Fibroblast of pulmonary artery (primary cell): ENCODE results near the gene YOD1.

Experiments used
- DNase-seq: peaks from one replicate; pipeline ENCODE4 v3.0.0-alpha.2; 2010; ENCODE audit warnings: low read depth
- H3K4me3 ChIP-seq: replicated peaks from 2 replicates; pipeline ENCODE4 v1.5.1; 2011; ENCODE audit warnings: low read depth, mild to moderate bottlenecking, control low read depth, low read length, moderate library complexity
- TF ChIP-seq, protein P1 (sequence below): IDR thresholded peaks from 2 replicates; pipeline ENCODE4 v1.5.1; 2011; ENCODE audit warnings: mild to moderate bottlenecking, control low read depth, low read length, inconsistent platforms; ENCODE audit errors: missing control alignments

The YOD1 gene

DNA sequence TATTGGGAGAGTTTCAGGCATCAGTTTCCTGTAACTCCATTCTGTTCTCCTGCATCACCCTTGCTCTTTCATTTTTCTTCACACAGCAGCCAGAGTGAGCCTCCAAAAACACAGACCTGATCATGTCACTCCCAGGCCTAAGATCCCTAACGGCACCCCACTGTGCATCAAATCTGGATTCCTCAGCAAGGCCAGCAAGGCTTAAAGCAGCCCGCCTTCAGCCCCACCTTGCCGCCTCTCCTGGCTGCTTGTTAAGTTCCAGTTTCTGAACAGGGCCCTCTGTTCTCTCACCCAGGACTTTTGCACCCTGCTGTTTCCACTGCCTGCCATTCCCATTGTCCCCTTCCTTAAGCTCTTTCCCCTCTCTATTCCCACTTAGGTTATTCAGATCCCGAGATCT, 47.8 kb downstream of the YOD1 start:
- H3K4me3 ChIP-seq, result no peak overlapping the region
- TF ChIP-seq, protein P1, sequence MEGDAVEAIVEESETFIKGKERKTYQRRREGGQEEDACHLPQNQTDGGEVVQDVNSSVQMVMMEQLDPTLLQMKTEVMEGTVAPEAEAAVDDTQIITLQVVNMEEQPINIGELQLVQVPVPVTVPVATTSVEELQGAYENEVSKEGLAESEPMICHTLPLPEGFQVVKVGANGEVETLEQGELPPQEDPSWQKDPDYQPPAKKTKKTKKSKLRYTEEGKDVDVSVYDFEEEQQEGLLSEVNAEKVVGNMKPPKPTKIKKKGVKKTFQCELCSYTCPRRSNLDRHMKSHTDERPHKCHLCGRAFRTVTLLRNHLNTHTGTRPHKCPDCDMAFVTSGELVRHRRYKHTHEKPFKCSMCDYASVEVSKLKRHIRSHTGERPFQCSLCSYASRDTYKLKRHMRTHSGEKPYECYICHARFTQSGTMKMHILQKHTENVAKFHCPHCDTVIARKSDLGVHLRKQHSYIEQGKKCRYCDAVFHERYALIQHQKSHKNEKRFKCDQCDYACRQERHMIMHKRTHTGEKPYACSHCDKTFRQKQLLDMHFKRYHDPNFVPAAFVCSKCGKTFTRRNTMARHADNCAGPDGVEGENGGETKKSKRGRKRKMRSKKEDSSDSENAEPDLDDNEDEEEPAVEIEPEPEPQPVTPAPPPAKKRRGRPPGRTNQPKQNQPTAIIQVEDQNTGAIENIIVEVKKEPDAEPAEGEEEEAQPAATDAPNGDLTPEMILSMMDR, result no peak
- DNase-seq, result no peak

DNA sequence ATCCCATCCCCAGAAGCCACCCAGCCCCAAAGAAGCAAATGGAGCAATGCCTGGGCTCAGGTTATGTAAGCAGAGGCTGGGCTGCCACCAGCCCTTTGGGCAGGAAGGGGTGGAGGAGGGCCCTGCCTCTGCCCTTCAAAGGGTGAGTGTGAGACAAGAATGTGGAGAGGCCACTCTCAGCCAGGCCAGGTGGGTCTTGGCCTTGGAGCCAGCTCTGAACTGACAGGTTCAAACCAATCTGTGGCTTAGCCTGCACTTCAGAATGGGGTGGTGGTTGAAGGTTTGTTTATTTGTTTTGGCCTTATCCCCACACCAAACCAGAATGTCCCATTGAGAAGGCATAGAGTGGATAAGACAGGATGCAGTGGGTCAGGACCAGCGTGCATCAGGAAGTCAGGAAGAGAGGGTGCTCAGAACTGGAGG, 48.3 kb downstream of the YOD1 start:
- H3K4me3 ChIP-seq, result no peak overlapping the region
- no peak for DNase-seq

DNA sequence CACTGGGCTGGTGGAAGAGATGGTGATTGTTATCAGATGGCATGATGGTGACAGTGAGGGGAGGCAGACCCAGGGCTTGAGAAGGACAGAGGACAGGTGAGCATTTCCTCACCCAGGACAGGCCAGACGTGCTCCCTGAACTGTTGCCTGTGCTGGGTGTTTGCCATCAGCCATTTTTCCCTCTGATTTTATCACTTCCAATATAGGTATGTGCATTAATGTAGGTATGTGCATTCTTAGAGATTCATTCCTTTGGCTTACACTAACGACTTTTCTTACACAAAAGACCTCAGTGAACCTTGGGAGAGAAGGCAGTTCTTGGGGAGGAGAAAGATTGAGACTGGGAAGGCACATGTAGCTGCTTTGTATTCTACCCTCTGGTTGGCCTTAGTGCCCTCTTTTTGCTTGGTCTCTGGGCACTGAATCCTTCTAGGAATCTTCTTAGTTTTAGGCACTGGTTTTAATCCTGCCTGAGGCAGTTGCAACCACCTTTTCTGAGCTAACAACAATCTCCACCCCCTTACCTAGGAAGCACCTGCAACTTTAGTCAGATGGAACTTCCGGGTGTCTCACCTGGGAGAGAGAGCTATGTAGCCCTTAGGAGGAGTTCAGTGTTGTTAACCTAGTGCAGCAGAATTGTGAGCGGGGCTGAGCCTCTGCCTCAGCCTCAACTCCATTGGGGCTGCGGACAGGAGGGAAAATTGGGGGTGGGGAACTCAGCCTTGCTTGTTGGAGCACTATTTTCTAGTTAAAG, 49.3 kb downstream of the YOD1 start:
- DNase-seq, result no peak
- TF ChIP-seq, protein P1, result no peak
- no peak overlapping the region for H3K4me3 ChIP-seq

More for the DNA sequence above, 48.3 kb downstream of the YOD1 start:
- TF ChIP-seq, protein P1, result no peak

DNA sequence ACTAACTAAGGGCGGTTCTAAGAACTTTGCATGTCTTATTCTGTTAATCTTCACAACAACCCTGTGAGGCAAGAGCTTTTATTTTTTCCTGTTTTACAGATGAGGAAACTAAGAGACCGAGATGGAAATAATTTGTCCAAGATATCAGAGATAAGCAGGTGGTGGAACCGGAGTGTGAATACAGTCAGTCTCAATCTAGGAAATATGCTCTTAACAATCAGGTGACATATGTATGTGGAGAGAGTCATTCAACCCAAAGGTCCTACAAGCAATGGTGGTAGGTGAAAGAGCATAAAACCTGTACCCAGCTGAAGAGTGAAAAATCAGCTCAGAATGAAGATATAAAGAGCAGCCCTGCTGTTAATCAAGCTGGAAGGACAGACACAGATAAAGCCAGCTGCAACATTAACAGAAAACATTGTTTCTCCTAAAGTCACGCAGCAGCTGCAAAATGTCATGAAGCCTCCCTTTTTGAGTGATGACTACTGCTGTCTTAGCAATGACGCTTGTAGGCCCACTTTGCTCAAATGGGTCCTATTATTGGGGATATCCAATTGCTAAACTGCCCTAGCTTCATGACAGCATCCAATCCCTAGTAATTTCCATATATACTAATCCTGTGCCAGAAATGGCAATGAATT, 50.2 kb downstream of the YOD1 start:
- DNase-seq, result no peak
- no peak overlapping the region for H3K4me3 ChIP-seq
- TF ChIP-seq, protein P1, result no peak

DNA sequence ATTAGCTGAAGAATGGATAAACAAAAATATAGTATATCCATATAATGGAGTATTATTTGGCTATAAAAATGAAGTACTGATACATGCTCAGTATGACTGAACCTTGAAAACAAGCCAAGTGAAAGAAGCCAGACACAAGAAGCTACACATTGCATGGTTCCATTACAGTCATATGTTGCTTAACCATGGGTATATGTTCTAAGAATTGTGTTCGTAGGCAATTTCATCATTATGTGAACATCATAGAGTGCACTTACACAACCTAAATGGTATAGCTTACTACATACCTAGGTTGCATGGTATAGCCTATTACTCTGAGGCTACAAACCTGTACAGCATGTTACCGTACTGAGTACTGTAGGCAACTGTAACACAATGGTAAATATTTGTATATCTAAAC, 52.2 kb downstream of the YOD1 start:
- DNase-seq, result no peak

More for the DNA sequence above, 52.2 kb downstream of the YOD1 start:
- TF ChIP-seq, protein P1, result no peak
- no peak overlapping the region for H3K4me3 ChIP-seq
